Activated CD4-positive, alpha-beta T cell treated with anti-CD3 and anti-CD28 coated beads, Interleukin-2, amount 10 ng/mL, durations not matched to agents 24 days and 14 days (primary cell): Measurements from ENCODE around the gene CMYA5. TPM values are rescaled to one million over a fixed set of nuclear protein-coding genes. Genes with fewer than 3 reads are reported as not detected.

Experiments
- DNase-seq: peaks from one replicate; pipeline ENCODE4 v3.0.0; 2022
- H3K27ac Mint-ChIP-seq: one replicate; pipeline ENCODE4 v1.8.0; 2022; ENCODE audit warnings: mild to moderate bottlenecking, mixed read lengths
- H3K27me3 Mint-ChIP-seq: one replicate; pipeline ENCODE4 v1.8.0; 2022; ENCODE audit warnings: mixed read lengths
- H3K36me3 Mint-ChIP-seq: one replicate; pipeline ENCODE4 v1.8.0; 2022; ENCODE audit warnings: low read depth, mild to moderate bottlenecking, mixed read lengths
- H3K4me1 Mint-ChIP-seq: one replicate; pipeline ENCODE4 v1.8.0; 2021; ENCODE audit warnings: mixed read lengths
- H3K4me3 Mint-ChIP-seq: one replicate; pipeline ENCODE4 v1.8.0; 2022; ENCODE audit warnings: mild to moderate bottlenecking, moderate library complexity, mixed read lengths
- H3K9me3 Mint-ChIP-seq: one replicate; pipeline ENCODE4 v1.8.0; 2021; ENCODE audit warnings: mixed read lengths
- intact Hi-C: fragments of 100-400 bp; cut with micrococcal nuclease; formaldehyde crosslinking; loops from one replicate; pipeline ENCODE4 v1.15.1; 2023
- total RNA-seq: library from RNA; stranded (reverse); gene quantifications from 2 replicates; pipeline ENCODE4 v1.2.3, GENCODE V29; 2022

The CMYA5 gene
- total RNA-seq, 1 donor from 2014 or later: 0.12 TPM

GRCh38 chr5:79847561-79847960 lies 157.9 kb downstream of the CMYA5 start:
- H3K4me3 Mint-ChIP-seq: no peak overlapping the region
- intact Hi-C loops: loop anchor here (5.0 kb wide), 2 partner anchors 235 to 610 kb away; partner anchors contain the start of genes JMY and TENT2
- no peaks in the 10 kb centered on the region for H3K36me3 Mint-ChIP-seq
- peaks cover 3% of the 10 kb centered on the region for H3K9me3 Mint-ChIP-seq
- peaks cover 4% of the 10 kb centered on the region for H3K27me3 Mint-ChIP-seq
- peaks cover 21% of the 10 kb centered on the region for H3K4me1 Mint-ChIP-seq
- no peak for DNase-seq
- H3K27ac Mint-ChIP-seq: peak overlapping the region; percentile 31

GRCh38 chr5:79849061-79849460 lies 159.4 kb downstream of the CMYA5 start:
- H3K27me3 Mint-ChIP-seq: peaks cover 4% of the 10 kb centered on the region
- H3K4me3 Mint-ChIP-seq: no peak overlapping the region
- no peak for DNase-seq
- peaks cover 3% of the 10 kb centered on the region for H3K9me3 Mint-ChIP-seq
- H3K27ac Mint-ChIP-seq: no peak overlapping the region
- intact Hi-C loops: loop anchor here (5.0 kb wide), 2 partner anchors 237 to 612 kb away; partner anchors contain the start of genes JMY and TENT2
- H3K4me1 Mint-ChIP-seq: peaks cover 21% of the 10 kb centered on the region
- no peaks in the 10 kb centered on the region for H3K36me3 Mint-ChIP-seq

Other genes with a start within 250 kb of the CMYA5 start
- 13.8 and 15.0 TPM in 2 replicates for gene HOMER1, start 175.7 kb upstream of the CMYA5 start, total RNA-seq
- gene TENT2, start 77.4 kb upstream of the CMYA5 start, total RNA-seq: 93.4 and 93.7 TPM in 2 replicates